ENCODE measurements around the gene POLG2.

GRCh38 chr17:64448665-64449512, 48.0 kb downstream of the POLG2 start, which contains the start of gene MILR1:
- TF ChIP-seq, protein P1, sequence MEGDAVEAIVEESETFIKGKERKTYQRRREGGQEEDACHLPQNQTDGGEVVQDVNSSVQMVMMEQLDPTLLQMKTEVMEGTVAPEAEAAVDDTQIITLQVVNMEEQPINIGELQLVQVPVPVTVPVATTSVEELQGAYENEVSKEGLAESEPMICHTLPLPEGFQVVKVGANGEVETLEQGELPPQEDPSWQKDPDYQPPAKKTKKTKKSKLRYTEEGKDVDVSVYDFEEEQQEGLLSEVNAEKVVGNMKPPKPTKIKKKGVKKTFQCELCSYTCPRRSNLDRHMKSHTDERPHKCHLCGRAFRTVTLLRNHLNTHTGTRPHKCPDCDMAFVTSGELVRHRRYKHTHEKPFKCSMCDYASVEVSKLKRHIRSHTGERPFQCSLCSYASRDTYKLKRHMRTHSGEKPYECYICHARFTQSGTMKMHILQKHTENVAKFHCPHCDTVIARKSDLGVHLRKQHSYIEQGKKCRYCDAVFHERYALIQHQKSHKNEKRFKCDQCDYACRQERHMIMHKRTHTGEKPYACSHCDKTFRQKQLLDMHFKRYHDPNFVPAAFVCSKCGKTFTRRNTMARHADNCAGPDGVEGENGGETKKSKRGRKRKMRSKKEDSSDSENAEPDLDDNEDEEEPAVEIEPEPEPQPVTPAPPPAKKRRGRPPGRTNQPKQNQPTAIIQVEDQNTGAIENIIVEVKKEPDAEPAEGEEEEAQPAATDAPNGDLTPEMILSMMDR (IDR thresholded peaks at IDR 0.05), result no peak
- TF ChIP-seq POLR2A (IDR thresholded peaks at IDR 0.05), result no peak
